ENCODE data around the gene TRABD.

TRABD gene

GRCh38 chr22:50229370-50229769 is 43.7 kb downstream of the TRABD start:
- H3K27ac ChIP-seq: no peak overlapping the region
- no peak for TF ChIP-seq ZFX (IDR thresholded peaks at IDR 0.05; ENCODE audit: borderline replicate concordance)
- TF ChIP-seq CTCF (IDR thresholded peaks at IDR 0.05): no peak

GRCh38 chr22:50232481-50233151 is 46.9 kb downstream of the TRABD start:
- TF ChIP-seq ZFX (IDR thresholded peaks at IDR 0.05; ENCODE audit: borderline replicate concordance): no peak
- TF ChIP-seq CTCF (IDR thresholded peaks at IDR 0.05): no peak
- no peak overlapping the region for H3K27ac ChIP-seq

DNA sequence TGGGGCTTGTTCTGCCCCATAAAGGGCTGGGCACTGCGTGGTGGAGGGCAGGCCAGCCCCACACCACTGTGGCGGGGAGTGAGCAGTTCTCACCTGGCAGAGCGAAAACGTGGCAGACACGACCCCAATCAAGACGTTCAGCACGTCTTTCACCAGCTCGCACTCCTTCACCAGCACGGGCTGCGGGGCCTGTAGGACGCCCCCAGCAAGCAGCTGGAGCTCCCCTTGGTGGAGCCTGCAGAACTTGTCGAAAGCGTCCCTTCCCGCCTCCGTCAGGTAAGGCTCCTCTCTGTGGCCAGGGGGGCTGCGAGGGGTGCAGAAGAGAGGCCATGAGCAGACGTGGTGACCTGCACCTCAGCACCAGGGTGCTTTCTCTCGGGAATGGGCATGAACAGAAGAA is 47.5 kb downstream of the TRABD start:
- H3K27ac ChIP-seq: no peak overlapping the region
- TF ChIP-seq ZFX (IDR thresholded peaks at IDR 0.05; ENCODE audit: borderline replicate concordance) (no peak), CTCF (IDR thresholded peaks at IDR 0.05) (no peak)

- TF ChIP-seq CTCF (IDR thresholded peaks at IDR 0.05) (peak; percentile 43), ZFX (IDR thresholded peaks at IDR 0.05; ENCODE audit: borderline replicate concordance) (no peak)
- no peak overlapping the region for H3K27ac ChIP-seq
Measured at GRCh38 chr22:50236731-50237409, 51.2 kb downstream of the TRABD start.

DNA sequence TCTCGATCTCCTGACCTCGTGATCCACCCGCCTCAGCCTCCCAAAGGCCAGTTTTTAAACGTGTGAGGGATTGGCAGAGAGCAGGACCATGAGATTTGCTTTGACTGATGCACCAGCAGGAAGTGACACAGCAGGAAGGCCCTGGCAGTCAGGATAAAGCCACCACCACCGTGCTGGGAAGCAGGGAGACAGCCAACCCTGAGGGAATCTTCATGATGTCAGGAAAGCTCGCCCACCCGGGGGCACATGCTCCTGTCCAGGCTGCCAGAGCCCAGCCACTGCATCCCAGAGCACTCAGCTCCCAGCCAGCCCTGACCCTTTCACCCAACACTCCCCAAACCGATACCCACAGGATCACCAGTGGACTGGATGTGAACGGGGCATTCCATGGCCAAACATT is 53.0 kb downstream of the TRABD start:
- no peak overlapping the region for H3K27ac ChIP-seq
- TF ChIP-seq ZFX (IDR thresholded peaks at IDR 0.05; ENCODE audit: borderline replicate concordance): no peak
- TF ChIP-seq CTCF (IDR thresholded peaks at IDR 0.05): no peak

DNA sequence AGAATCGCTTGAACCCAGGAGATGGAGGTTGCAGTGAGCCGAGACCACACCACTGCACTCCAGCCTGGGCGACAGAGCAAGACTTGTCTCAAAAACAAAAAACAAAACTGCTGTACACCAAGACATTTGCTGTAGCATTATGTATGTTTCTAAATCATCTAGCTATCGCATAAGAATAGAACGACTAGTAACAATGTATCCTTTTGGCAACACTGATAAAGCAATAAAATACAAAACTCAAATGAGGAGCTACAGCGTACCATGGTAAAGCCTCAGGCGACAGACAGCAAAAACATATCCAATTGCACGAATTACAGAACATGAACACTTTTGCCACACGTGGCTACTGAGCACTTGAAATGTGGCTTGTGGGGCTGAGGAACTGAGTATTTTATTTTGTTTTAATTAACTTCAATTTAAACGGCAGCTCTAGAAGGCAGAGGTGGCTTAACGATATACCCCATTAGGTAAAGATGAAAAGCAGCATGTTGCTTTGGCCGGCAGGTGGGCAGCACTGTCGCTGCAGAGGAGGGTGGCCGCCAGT is 56.8 kb downstream of the TRABD start:
- no peak for TF ChIP-seq CTCF (IDR thresholded peaks at IDR 0.05)
- TF ChIP-seq ZFX (IDR thresholded peaks at IDR 0.05; ENCODE audit: borderline replicate concordance): no peak
- H3K27ac ChIP-seq: no peak overlapping the region; the same call in 1 of the 2 replicates

Data from 22Rv1 (cell line).